Mammary epithelial cell (primary cell): ENCODE measurements around the gene NUDT2.

Experiments used
- CTCF ChIP-seq, 2 donors: IDR thresholded peaks in 1 of 2; conservative IDR thresholded peaks in 1 of 2; 2 replicates each; pipeline ENCODE4 v1.5.1; 2011 to 2012; ENCODE audit warnings: inconsistent platforms in 2 of 2, low read length in 2 of 2, mild to moderate bottlenecking in 2 of 2, control low read depth in 1 of 2, low read depth in 1 of 2; ENCODE audit not compliant: insufficient read depth in 1 of 2; ENCODE audit errors: extremely low read depth in 1 of 2
- EZH2 ChIP-seq: IDR thresholded peaks from 2 replicates; pipeline ENCODE4 v1.6.1; 2012; ENCODE audit warnings: low read length, inconsistent platforms, borderline replicate concordance

- TF ChIP-seq CTCF (conservative IDR thresholded peaks at IDR 0.05 in 1 of 2, IDR thresholded peaks at IDR 0.05 in 1 of 2; ENCODE audit: extremely low read depth in 1 of 2, insufficient read depth in 1 of 2, low read depth in 1 of 2, low read length in 2 of 2) (no peak), EZH2 (no peak)
Measured at GRCh38 chr9:34338665-34339385, 9.5 kb downstream of the NUDT2 start.
